Fibroblast of the conjunctiva (primary cell): ENCODE data around the gene SBK2.
A peak's percentile ranks its signal among the peaks of the same experiment; 100 is the strongest.
"Not testable (repeated sequence)": the region's sequence is repeated elsewhere in the genome, so short reads cannot be mapped to it uniquely, and the experiment has no call there.

Experiments used
- DNase-seq: peaks from one replicate; pipeline ENCODE4 v3.0.0-alpha.2; 2010; ENCODE audit warnings: low read depth

SBK2 gene

GRCh38 chr19:55536951-55537740 lies at the start of gene SBK2:
TSS of gene SBK2 (minus strand) at chr19:55537133. CDS start at chr19:55536294, 839 bp downstream.
- no peak for DNase-seq

- peak; percentile 53 for DNase-seq
Observed at GRCh38 chr19:55585658-55586339, 48.9 kb upstream of the SBK2 start.

GRCh38 chr19:55584871-55585270 lies 47.9 kb upstream of the SBK2 start:
- DNase-seq = no peak

DNA sequence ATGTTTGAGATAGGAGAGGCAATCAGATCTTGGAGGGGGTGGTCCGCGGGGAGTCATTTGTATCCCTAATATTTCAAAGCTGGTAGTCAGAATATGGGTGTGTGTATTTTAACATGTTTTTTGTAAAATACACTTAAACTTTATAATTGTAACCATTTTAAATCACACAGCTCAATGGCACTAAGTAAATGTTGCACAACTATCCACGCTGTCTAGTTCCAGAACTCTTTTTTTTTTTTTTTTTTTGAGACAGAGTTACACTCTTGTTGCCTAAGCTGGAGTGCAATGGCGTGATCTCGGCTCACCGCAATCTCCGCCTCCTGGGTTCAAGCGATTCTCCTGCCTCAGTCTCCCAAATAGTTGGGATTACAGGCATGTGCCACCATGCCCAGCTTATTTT lies 47.0 kb upstream of the SBK2 start:
- not testable (repeated sequence) for DNase-seq

DNA sequence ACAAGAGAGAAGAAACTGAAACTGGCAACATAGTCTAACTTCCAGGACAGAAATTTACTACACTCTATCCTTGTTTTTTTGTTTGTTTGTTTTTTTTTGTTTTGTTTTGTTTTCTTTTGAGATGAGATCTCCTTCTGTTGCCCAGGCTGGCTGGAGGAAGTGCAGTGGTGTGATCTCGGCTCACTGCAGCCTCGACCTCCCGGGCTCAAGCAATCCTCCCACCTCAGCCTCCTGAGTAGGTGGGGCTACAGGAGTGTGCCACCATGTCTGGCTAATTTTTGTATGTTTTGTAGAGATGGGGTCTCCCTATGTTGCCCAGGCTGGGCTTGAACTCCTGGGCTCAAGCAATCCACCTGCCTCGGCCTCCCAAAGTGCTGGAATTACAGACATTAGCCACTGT lies 45.4 kb upstream of the SBK2 start:
- not testable (repeated sequence) for DNase-seq

DNA sequence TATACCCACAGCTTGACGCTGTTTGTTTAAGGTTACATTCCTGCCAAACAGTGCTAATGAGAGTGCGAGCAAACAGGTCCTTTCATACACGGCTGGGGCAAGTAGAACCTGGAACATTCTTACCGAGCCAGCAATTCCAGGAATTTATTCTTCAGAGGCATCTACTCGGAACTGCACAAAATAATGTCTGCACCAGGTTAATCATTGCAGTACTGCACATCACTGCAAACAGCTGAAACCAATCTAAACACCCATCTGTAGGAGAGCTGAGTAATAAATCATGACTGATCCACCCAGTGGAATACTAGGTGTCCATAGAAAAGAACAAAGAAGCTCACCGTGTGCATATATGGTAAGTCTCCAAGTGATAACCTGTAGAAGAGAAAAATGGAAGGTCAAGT lies 44.9 kb upstream of the SBK2 start:
- no peak for DNase-seq

GRCh38 chr19:55581145-55581822 lies 44.4 kb upstream of the SBK2 start:
- no peak for DNase-seq

- peak; percentile 73 for DNase-seq
Observed at GRCh38 chr19:55580628-55581144, 43.8 kb upstream of the SBK2 start, which contains the start of gene ZNF579. TSS of gene ZNF579 (minus strand) at chr19:55580848. CDS start at chr19:55579639, 1,209 bp downstream.

DNA sequence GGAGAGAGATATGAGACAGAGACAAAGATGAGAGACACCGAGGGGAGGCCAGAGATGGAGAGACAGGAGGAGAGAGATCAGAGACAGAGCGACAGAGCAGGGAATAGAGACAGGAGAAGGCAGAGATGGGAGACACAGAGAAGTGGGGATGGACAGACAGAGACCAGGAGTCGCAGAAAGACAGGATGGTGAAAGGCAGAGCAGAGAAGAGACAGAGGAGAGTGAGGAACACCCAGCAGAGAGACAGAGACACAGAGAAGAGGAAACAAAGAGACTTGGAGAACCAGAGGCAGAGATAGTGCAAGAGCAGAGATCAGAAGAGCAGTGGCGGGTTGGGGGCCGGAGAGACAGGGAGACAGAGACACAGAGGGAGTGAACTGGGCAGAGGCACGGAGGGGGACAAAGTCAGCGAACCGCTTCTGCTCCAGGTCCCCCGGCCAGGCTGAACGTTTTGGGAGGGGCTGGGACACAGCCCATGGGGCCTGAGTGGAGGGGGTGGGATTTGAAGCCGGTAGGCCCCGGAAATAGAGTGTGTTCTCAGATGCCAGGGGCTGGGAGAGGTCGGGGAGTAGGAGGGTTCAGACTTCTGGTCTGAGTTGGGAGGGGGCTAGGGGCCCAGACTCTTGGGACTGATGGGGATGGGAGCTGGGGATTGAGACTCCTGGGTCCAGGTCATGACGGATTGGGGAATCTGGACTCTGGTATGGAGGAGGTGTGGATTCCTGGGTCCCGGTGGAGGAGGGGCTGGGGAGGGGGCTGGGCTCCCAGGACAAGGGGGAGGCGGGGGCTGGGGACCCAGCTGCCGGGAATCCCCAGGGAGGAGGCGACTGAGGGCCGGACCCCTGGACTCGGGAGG lies 43.1 kb upstream of the SBK2 start:
- DNase-seq = no peak

DNA sequence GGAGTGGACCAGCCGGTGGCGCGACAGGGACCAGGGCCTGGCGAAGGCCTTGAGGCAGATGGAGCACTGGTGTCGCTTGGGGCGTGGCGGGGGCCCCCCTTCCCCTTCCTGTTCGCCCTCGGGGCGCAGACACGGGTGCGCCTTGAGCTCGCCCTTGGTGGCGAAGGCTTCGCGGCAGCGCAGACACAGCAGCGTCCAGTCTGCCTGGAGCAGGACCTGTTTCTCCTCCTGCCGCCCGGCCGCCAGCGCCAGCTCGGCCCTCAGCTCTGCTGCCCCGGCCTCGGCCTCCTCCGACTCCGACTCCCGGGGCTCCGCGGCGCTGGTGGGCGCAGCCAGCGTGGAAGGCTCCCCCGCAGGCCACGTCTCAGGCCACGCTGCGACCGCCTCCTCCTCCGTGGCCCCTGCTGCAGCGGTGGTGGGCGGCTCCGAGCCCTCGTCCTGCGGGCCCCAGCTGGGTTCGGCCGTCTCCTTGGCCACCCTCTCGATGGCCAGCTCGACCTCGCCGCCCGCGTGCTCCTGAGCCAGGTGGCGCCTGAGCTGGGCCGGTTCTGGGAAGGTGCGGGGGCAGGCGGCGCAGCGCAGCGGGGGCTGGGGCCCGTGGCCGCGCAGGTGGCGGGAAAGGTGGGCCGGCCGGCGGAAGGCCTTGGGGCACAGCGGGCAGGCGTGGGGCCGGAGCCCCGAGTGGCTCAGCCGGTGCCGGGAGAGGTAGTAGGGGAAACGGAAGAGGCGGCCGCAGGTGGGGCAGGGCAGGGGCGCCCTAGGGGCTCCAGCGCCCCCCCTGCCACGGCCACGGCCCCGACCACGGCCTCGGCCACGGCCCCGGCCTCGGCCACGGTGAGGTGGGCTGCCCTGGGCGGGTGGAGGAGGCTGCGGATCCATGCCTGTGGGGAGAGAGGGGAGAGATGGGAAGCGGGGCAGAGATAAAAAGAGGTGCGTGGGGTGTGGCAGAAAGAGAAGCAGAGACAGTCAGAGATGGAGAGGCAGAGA lies 42.1 kb upstream of the SBK2 start:
- no peak for DNase-seq

DNA sequence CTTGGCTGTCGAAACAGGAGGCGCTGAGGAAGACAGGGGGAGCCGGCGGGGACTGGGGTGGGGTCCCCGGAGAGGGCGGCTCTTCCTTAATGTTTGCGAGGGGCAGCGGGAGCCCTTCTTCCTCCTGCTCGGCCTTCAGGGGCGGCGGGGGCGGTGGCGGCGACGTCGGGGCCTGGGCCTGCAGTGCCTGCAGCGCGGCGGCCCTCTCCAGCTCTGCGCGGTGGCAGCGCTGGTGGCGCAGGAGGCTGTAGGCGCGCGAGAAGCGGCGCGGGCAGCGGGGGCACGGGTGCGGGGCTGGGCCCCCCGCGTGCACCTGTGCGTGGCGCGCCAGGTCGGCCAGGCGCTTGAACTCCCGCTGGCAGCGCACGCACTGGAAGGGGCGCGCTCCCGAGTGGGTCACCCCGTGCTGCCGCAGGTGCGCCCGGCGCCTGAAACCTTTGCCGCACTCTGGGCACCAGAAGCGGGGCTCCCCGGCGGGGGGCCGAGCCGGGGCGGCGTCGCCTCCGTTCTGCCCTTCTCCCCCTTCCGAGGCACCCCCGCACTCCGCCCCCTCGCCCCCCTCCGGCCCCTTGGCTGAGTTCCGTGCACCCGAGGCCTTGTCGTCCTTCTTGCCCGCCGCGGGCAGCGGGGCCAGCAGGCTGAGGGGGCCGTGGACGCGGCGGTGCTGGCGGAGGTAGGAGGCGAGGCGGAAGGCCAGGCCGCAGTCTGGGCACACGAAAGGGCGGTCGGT lies 41.3 kb upstream of the SBK2 start:
- DNase-seq = no peak

GRCh38 chr19:55576746-55577145 lies 39.8 kb upstream of the SBK2 start:
- no peak for DNase-seq

- DNase-seq = not testable (repeated sequence)
Observed at GRCh38 chr19:55573929-55574328, 37.0 kb upstream of the SBK2 start.

DNA sequence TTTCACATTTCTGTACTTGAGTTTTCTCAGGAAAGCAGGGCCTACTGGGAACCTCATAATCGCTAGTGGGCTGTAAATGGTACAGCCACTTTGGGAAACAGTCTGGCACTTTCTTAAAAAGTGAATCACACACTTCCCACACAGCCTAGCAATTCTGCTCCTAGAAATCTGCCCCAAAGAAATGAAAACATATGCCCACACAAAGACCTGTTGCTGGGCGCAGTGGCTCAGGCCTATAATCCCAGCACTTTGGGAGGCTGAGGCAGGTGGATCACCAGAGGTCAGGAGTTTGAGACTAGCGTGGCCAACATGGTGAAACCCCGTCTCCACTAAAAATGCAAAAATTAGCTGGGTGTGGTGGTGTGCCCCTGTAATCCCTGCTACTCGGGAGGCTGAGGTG lies 32.5 kb upstream of the SBK2 start:
- DNase-seq = not testable (repeated sequence)

GRCh38 chr19:55567708-55568328 lies 30.9 kb upstream of the SBK2 start:
- no peak for DNase-seq

GRCh38 chr19:55566823-55567222 lies 29.9 kb upstream of the SBK2 start:
- no peak for DNase-seq

DNA sequence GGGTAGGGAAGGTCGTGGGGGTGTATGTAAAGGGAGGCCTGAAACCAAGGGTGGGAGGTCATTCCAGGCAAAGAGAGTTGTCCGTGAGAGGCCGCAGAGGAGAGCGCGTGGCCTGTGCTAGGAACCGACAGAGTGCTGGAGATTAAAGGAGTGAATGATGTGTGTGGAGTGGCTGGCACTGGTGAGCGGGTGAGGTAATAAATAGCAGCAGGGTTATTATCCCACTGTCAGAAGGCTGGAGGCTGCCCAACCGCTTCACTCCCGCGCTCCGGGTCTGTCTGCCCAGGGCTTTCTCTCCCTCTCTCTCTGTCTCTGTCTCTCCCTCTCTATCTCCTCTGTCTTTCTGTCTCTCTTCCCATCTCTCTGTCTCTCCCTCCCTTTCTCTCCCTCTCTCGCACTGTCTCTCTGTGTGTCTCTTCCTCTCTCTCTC lies 26.3 kb upstream of the SBK2 start:
- DNase-seq = no peak

- no peak for DNase-seq
Observed at GRCh38 chr19:55559684-55560083, 22.8 kb upstream of the SBK2 start.

GRCh38 chr19:55554741-55555152 lies 17.8 kb upstream of the SBK2 start:
- DNase-seq = no peak
